Epithelial cell of prostate (primary cell): ENCODE measurements around the gene EFCAB8.

Experiments used
- DNase-seq: peaks from one replicate; pipeline ENCODE4 v3.0.0-alpha.2; 2011; ENCODE audit warnings: low read depth, low spot score
- H3K27ac ChIP-seq: fragments of 450-650 bp; 2 replicates; pipeline ENCODE4 v1.5.1; 2017; ENCODE audit warnings: mild to moderate bottlenecking

EFCAB8 gene

GRCh38 chr20:32858701-32859372 lies at the start of gene EFCAB8:
TSS of gene EFCAB8 (plus strand) at chr20:32858923. CDS start at chr20:32863793, 4,870 bp downstream.
- no peak within 1 kb of the TSS for H3K27ac ChIP-seq

GRCh38 chr20:32809907-32810306 lies 48.8 kb upstream of the EFCAB8 start:
- no peak overlapping the region for H3K27ac ChIP-seq
- DNase-seq, result no peak

More at GRCh38 chr20:32858701-32859372, at the start of gene EFCAB8:
- no peak for DNase-seq

- DNase-seq, result no peak
- H3K27ac ChIP-seq, result no peak overlapping the region
Observed at GRCh38 chr20:32810941-32811340, 47.8 kb upstream of the EFCAB8 start.

- no peak overlapping the region for H3K27ac ChIP-seq
- DNase-seq, result no peak
Observed at GRCh38 chr20:32811886-32812285, 46.8 kb upstream of the EFCAB8 start.

- DNase-seq, result no peak
Observed at GRCh38 chr20:32819992-32820697, 38.6 kb upstream of the EFCAB8 start.

GRCh38 chr20:32820698-32821377 lies 37.9 kb upstream of the EFCAB8 start:
- DNase-seq, result no peak
- H3K27ac ChIP-seq, result peak overlapping the region; percentile 73

More at GRCh38 chr20:32819992-32820697, 38.6 kb upstream of the EFCAB8 start:
- peak overlapping the region; percentile 73 for H3K27ac ChIP-seq

- H3K27ac ChIP-seq, result peak overlapping the region; percentile 37
- DNase-seq, result no peak
Observed at GRCh38 chr20:32822225-32822624, 36.5 kb upstream of the EFCAB8 start.

- H3K27ac ChIP-seq, result peak overlapping the region; percentile 37
Observed at GRCh38 chr20:32823078-32823477, 35.6 kb upstream of the EFCAB8 start.

GRCh38 chr20:32823737-32824588 lies 34.8 kb upstream of the EFCAB8 start:
- DNase-seq, result no peak

More at GRCh38 chr20:32823078-32823477, 35.6 kb upstream of the EFCAB8 start:
- no peak for DNase-seq

GRCh38 chr20:32828029-32828680 lies 30.6 kb upstream of the EFCAB8 start:
- H3K27ac ChIP-seq, result no peak overlapping the region
- no peak for DNase-seq

More at GRCh38 chr20:32823737-32824588, 34.8 kb upstream of the EFCAB8 start:
- H3K27ac ChIP-seq, result peak overlapping the region; percentile 37

GRCh38 chr20:32829311-32830005 lies 29.3 kb upstream of the EFCAB8 start:
- no peak overlapping the region for H3K27ac ChIP-seq
- DNase-seq, result no peak

GRCh38 chr20:32830437-32830836 lies 28.3 kb upstream of the EFCAB8 start:
- H3K27ac ChIP-seq, result no peak overlapping the region
- DNase-seq, result no peak

- H3K27ac ChIP-seq, result no peak overlapping the region
- no peak for DNase-seq
Observed at GRCh38 chr20:32831982-32832381, 26.7 kb upstream of the EFCAB8 start.

- no peak for DNase-seq
- H3K27ac ChIP-seq, result no peak overlapping the region
Observed at GRCh38 chr20:32832664-32833063, 26.1 kb upstream of the EFCAB8 start.

GRCh38 chr20:32834972-32835371 lies 23.8 kb upstream of the EFCAB8 start:
- H3K27ac ChIP-seq, result no peak overlapping the region
- DNase-seq, result no peak

- no peak overlapping the region for H3K27ac ChIP-seq
- DNase-seq, result no peak
Observed at GRCh38 chr20:32837157-32837556, 21.6 kb upstream of the EFCAB8 start.

GRCh38 chr20:32839227-32839981 lies 19.3 kb upstream of the EFCAB8 start:
- no peak for DNase-seq
- H3K27ac ChIP-seq, result no peak overlapping the region

GRCh38 chr20:32839982-32840285 lies 18.8 kb upstream of the EFCAB8 start:
- DNase-seq, result no peak
- no peak overlapping the region for H3K27ac ChIP-seq

GRCh38 chr20:32841174-32841573 lies 17.5 kb upstream of the EFCAB8 start:
- DNase-seq, result no peak
- no peak overlapping the region for H3K27ac ChIP-seq
